Daoy (cell line): ENCODE results near the gene ROR1. TPM values are rescaled to one million over a fixed set of nuclear protein-coding genes. Genes with fewer than 3 reads are reported as not detected.

ENCODE experiments used
- DNase-seq: peaks from one replicate; pipeline ENCODE4 v3.0.0-alpha.2; 2015; ENCODE audit warnings: low read depth
- total RNA-seq: library from RNA; depleted of rRNA; stranded (reverse); fragments of >200 nt; shearing (Covaris generic); gene quantifications from 2 replicates; pipeline ENCODE4 v1.2.3, GENCODE V29; 2014

Gene ROR1
- total RNA-seq, 1 experiment from 2014 or later: 17.4 TPM

GRCh38 chr1:63931468-63931867 is 157.7 kb downstream of the ROR1 start:
- peak; percentile 43 for DNase-seq

GRCh38 chr1:63934697-63935096 is 160.9 kb downstream of the ROR1 start:
- no peak for DNase-seq

- peak; percentile 34 for DNase-seq
Observed at GRCh38 chr1:63935143-63935542, 161.3 kb downstream of the ROR1 start.

- DNase-seq: no peak
Observed at GRCh38 chr1:63935553-63935952, 161.7 kb downstream of the ROR1 start.

GRCh38 chr1:63936276-63936675 is 162.5 kb downstream of the ROR1 start:
- DNase-seq: no peak

GRCh38 chr1:63936801-63937200 is 163.0 kb downstream of the ROR1 start:
- no peak for DNase-seq

GRCh38 chr1:63937461-63938022 is 163.7 kb downstream of the ROR1 start:
- no peak for DNase-seq

GRCh38 chr1:63940440-63940839 is 166.6 kb downstream of the ROR1 start:
- no peak for DNase-seq

- no peak for DNase-seq
Observed at GRCh38 chr1:63943393-63943792, 169.6 kb downstream of the ROR1 start.

GRCh38 chr1:63945943-63946342 is 172.1 kb downstream of the ROR1 start:
- DNase-seq: no peak

GRCh38 chr1:63946866-63947491 is 173.2 kb downstream of the ROR1 start:
- peak; percentile 87 for DNase-seq

- DNase-seq: no peak
Observed at GRCh38 chr1:63947904-63948303, 174.1 kb downstream of the ROR1 start.

GRCh38 chr1:63950023-63950422 is 176.2 kb downstream of the ROR1 start:
- DNase-seq: peak; percentile 28

- DNase-seq: peak; percentile 58
Observed at GRCh38 chr1:63951059-63951946, 177.5 kb downstream of the ROR1 start.

GRCh38 chr1:63954187-63954586 is 180.4 kb downstream of the ROR1 start:
- DNase-seq: no peak

- DNase-seq: peak; percentile 22
Observed at GRCh38 chr1:63955370-63956145, 181.7 kb downstream of the ROR1 start.

GRCh38 chr1:63958556-63958955 is 184.7 kb downstream of the ROR1 start:
- no peak for DNase-seq

GRCh38 chr1:63960326-63960725 is 186.5 kb downstream of the ROR1 start:
- DNase-seq: no peak

- no peak for DNase-seq
Observed at GRCh38 chr1:63966016-63966415, 192.2 kb downstream of the ROR1 start.

GRCh38 chr1:63967901-63968300 is 194.1 kb downstream of the ROR1 start:
- DNase-seq: no peak

- no peak for DNase-seq
Observed at GRCh38 chr1:63968663-63969440, 195.0 kb downstream of the ROR1 start.
